ENCODE data around the gene U2SURP. TPM values are rescaled to one million over a fixed set of nuclear protein-coding genes. Genes with fewer than 3 reads are reported as not detected.

Gene U2SURP
- total RNA-seq, 1 experiment from 2014 or later, result 168 TPM

GRCh38 chr3:143101792-143102381, 100.5 kb downstream of the U2SURP start:
- Histone ChIP-seq H3K4me2 (ENCODE audit: insufficient read depth, insufficient read length, low read length) (no peak overlapping the region), H2BK12ac (ENCODE audit: insufficient read length, low read depth, low read length) (no peak overlapping the region), H3K4me1 (ENCODE audit: insufficient read depth, low read length) (no peaks in the 10 kb centered on the region), H3K4ac (ENCODE audit: low read depth, low read length) (no peak overlapping the region), H3K56ac (ENCODE audit: insufficient read length, low read depth, low read length) (no peak overlapping the region), H3K23me2 (ENCODE audit: insufficient read length, low read depth, low read length, poor library complexity, severe bottlenecking) (no peaks in the 10 kb centered on the region), H3K18ac (ENCODE audit: insufficient read length, low read depth, low read length) (no peak overlapping the region), H3K9me3 (ENCODE audit: control insufficient read depth, low read depth, low read length) (peaks cover 12% of the 10 kb centered on the region), H3K79me1 (ENCODE audit: insufficient read depth, low read depth, low read length, poor library complexity, severe bottlenecking) (no peaks in the 10 kb centered on the region), H4K8ac (replicated peaks; ENCODE audit: insufficient read length, low read depth, low read length) (no peak overlapping the region), H4K20me1 (ENCODE audit: control insufficient read depth, insufficient read depth, insufficient read length) (no peaks in the 10 kb centered on the region), H4K91ac (ENCODE audit: insufficient read length, low read depth, low read length) (no peak overlapping the region), H2BK20ac (ENCODE audit: low read depth, low read length, poor library complexity, severe bottlenecking) (no peak overlapping the region), H3K23ac (ENCODE audit: insufficient read length, low read depth, low read length) (no peak overlapping the region), H3K27me3 (ENCODE audit: insufficient read depth, low read length) (no peaks in the 10 kb centered on the region), H2BK120ac (ENCODE audit: low read depth, low read length, poor library complexity, severe bottlenecking) (no peak overlapping the region), H3T11ph (ENCODE audit: low read length) (no peak overlapping the region), H3K27ac (ENCODE audit: insufficient read length, low read depth, low read length) (no peak overlapping the region), H2BK5ac (ENCODE audit: insufficient read length, low read length) (no peak overlapping the region), H3K9ac (ENCODE audit: extremely low read depth, insufficient read length, low read length) (no peak overlapping the region), H2AK5ac (ENCODE audit: insufficient read length, low read length) (no peak overlapping the region), H2BK15ac (ENCODE audit: low read depth, low read length) (no peak overlapping the region), H3K79me2 (ENCODE audit: insufficient read depth, low read length) (no peaks in the 10 kb centered on the region), H4K5ac (ENCODE audit: insufficient read length, low read depth, low read length) (no peak overlapping the region), H3K14ac (ENCODE audit: insufficient read depth, low read length) (no peak overlapping the region), H2AFZ (ENCODE audit: low read length) (no peak overlapping the region)
- peaks cover 14 to 32% (median 19%) of the 10 kb centered on the region in 3 experiments for H3K36me3 Mint-ChIP-seq (ENCODE audit: insufficient read depth in 1 of 3, low read depth in 3 of 3)
- H3K27ac Mint-ChIP-seq, result no peak overlapping the region
- no peaks in the 10 kb centered on the region for H3K27me3 Mint-ChIP-seq (ENCODE audit: low read depth)
- peaks cover 27 to 37% of the 10 kb centered on the region in 2 experiments for H3K9me3 Mint-ChIP-seq
- DNase-seq, result no peak
- WGBS (ENCODE audit: extremely low coverage, insufficient read length, low lambda C conversion rate), result no CpG with 5 or more reads among the region's 7 CpGs
- H3K4me1 Mint-ChIP-seq, result peaks cover 0 to 7% of the 10 kb centered on the region in 2 experiments; a peak in 2 of 4 replicates
- TF ChIP-seq, protein P1, sequence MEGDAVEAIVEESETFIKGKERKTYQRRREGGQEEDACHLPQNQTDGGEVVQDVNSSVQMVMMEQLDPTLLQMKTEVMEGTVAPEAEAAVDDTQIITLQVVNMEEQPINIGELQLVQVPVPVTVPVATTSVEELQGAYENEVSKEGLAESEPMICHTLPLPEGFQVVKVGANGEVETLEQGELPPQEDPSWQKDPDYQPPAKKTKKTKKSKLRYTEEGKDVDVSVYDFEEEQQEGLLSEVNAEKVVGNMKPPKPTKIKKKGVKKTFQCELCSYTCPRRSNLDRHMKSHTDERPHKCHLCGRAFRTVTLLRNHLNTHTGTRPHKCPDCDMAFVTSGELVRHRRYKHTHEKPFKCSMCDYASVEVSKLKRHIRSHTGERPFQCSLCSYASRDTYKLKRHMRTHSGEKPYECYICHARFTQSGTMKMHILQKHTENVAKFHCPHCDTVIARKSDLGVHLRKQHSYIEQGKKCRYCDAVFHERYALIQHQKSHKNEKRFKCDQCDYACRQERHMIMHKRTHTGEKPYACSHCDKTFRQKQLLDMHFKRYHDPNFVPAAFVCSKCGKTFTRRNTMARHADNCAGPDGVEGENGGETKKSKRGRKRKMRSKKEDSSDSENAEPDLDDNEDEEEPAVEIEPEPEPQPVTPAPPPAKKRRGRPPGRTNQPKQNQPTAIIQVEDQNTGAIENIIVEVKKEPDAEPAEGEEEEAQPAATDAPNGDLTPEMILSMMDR (conservative IDR thresholded peaks at IDR 0.05), result no peak
- H3K4me3 Mint-ChIP-seq, result no peak overlapping the region

All from H9 (cell line).